Thyroid gland (tissue), 4 donors: ENCODE data around the gene MFAP3.

Source experiments
- POLR2A ChIP-seq, 2 donors: fragments of 450-650 bp; IDR thresholded peaks; one replicate each; pipeline ENCODE4 v1.6.1; 2017; ENCODE audit warnings: antibody characterized with exemption in 2 of 2, mild to moderate bottlenecking in 2 of 2, moderate library complexity in 1 of 2
- TF ChIP-seq, protein P1 (sequence below), 6 experiments: fragments of 200-600 bp in 3 of 6; fragments of 450-650 bp in 3 of 6; sonication (generic) in 3 of 6; IDR thresholded peaks; one replicate each; pipeline ENCODE4 v1.5.1; 2016 to 2019; ENCODE audit warnings: antibody characterized with exemption in 6 of 6, mild to moderate bottlenecking in 2 of 6, inconsistent platforms in 1 of 6, moderate library complexity in 1 of 6

DNA sequence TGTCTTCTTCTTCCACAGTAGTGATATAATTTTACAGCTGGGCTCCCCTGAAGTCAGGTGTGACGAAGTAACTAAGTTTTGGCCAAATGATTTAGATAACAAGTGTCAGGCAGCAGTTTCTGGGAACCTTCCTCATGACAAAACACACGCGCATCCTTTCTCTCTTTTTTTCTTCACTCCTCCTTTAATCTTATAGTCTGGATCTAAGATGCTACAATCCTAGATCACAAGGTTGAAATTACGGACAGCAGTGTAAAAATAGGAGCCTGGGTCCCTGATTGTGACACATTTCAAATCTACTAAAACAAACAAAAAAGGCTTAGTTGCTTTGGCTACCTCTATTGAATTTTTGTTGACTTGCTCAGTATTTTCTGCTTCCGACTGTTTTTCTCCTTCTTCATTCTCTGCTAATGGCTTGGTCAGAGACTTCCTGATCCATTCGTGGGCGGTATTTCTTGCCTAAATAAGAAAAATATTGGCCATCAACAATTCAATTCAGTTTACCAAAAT, 36.2 kb upstream of the MFAP3 start:
- TF ChIP-seq, protein P1, sequence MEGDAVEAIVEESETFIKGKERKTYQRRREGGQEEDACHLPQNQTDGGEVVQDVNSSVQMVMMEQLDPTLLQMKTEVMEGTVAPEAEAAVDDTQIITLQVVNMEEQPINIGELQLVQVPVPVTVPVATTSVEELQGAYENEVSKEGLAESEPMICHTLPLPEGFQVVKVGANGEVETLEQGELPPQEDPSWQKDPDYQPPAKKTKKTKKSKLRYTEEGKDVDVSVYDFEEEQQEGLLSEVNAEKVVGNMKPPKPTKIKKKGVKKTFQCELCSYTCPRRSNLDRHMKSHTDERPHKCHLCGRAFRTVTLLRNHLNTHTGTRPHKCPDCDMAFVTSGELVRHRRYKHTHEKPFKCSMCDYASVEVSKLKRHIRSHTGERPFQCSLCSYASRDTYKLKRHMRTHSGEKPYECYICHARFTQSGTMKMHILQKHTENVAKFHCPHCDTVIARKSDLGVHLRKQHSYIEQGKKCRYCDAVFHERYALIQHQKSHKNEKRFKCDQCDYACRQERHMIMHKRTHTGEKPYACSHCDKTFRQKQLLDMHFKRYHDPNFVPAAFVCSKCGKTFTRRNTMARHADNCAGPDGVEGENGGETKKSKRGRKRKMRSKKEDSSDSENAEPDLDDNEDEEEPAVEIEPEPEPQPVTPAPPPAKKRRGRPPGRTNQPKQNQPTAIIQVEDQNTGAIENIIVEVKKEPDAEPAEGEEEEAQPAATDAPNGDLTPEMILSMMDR (IDR thresholded peaks at IDR 0.05): no peak
- no peak for TF ChIP-seq POLR2A (IDR thresholded peaks at IDR 0.05)
